ENCODE results near the gene CLEC10A.
A peak's percentile ranks its signal among the peaks of the same experiment; 100 is the strongest.
"Not testable (repeated sequence)": the region's sequence is repeated elsewhere in the genome, so short reads cannot be mapped to it uniquely, and the experiment has no call there.

Gene CLEC10A

GRCh38 chr17:7068268-7068667 lies 11.8 kb downstream of the CLEC10A start:
- DNase-seq: no peak

GRCh38 chr17:7067198-7067597 lies 12.9 kb downstream of the CLEC10A start:
- no peak for DNase-seq

DNA sequence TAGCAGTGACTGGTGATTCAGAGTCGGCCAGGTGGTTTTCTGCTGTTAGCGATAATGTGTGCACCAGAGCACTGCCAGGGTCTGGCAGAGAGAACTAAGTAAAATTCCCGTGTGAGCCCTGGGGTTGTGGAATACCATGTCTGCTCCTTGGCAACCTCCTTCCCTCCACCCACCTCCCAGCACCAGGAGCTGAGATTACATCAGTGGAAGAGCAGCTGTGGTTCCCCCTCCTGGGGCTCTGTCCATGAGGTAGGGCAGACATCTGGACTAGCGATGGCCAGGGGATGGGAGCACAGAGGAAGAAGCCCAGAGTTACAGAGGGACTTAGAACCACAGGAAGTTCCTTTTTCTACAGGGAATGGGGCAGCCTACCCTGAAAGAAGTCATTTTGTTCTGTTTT lies 15.8 kb downstream of the CLEC10A start:
- DNase-seq: no peak

DNA sequence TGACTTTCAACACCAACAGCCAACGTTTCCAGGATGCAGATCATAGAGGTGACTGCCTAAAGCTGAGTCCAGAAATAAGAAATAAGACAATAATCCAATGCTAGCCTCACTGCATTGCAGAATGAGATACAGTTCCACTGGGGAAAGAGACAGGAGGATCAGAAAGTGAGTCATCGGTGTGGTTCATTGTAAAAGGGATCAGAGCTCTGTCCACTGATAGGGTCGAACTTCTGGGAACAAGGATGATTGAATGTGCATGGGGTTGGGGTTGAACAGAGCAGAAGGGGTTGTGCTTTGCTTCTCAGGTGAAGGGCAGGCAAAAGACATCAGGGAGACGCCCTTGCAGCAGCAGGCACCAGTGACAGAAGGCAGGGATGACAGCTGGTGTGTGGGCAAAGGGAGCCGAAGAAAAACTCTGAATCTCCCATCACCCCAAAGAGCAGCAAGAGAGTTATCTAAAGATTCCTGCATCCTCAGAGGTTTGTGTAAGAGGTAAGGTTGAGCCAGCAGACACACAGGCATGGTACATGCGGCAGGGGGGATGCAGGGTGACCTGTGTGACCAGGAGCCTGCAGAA lies 16.4 kb downstream of the CLEC10A start:
- DNase-seq: no peak

GRCh38 chr17:7060165-7060891 lies 19.7 kb downstream of the CLEC10A start:
- no peak for DNase-seq

GRCh38 chr17:7058831-7059447 lies 21.1 kb downstream of the CLEC10A start:
- DNase-seq: no peak

- DNase-seq: no peak
These were observed 23.7 kb downstream of the CLEC10A start for GRCh38 chr17:7056386-7056785.

DNA sequence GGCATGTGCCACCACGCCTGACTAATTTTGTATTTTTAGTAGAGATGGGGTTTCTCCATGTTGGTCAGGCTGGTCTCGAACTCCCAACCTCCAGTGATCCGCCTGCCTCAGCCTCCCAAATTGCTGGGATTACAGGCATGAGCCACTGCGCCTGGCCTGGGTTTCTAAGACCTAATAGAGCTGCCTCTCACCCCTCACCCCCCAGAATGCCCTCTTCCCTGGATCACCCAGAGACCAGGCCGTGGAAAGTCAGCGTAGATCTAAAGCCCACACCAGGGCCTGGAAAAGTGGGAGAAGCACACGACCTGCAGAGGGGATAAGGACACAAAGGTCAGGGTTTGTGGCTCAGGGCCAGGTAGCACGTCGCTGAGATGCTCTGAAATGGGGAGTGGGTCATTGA lies 29.5 kb downstream of the CLEC10A start:
- not testable (repeated sequence) for DNase-seq

DNA sequence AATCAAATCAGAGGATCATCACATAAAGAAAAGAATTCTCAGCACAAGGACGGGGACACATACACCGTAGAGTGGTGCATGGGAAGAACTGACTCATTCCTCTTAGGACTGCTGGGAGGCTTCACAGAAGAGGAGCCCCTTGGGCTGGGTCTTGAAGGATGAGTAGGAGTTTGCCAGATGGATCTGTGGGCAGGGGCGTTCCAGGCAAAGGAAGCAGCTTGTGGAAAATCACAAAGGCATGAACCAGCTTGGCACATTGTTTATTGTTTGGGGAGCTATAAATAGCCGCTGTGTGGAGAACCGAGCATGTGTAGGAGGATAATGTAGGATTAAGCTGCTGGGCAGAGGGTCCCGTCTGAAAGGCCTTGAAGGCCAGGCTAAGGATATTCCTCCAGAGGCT lies 31.1 kb downstream of the CLEC10A start:
- no peak for DNase-seq

DNA sequence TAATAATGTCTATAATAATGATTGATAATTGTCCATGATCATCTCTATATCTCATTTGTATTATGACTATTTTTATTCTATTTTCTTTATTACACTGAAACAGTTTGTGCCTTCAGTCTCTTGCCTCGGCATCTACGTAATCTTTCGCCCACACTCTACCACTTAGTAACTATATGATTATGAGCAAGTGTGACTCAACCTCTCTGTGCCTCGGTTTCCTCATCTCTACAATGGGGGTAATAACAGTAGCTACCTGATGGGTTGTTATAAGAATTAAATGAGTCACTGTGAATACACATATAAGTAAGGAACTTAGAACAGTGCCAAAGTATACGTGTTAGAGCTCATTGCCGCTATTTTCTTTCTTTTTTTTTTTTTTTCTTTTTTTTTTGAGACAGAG lies 32.5 kb downstream of the CLEC10A start:
- DNase-seq: no peak

- not testable (repeated sequence) for DNase-seq
These were observed 33.2 kb downstream of the CLEC10A start for GRCh38 chr17:7046725-7047397.

DNA sequence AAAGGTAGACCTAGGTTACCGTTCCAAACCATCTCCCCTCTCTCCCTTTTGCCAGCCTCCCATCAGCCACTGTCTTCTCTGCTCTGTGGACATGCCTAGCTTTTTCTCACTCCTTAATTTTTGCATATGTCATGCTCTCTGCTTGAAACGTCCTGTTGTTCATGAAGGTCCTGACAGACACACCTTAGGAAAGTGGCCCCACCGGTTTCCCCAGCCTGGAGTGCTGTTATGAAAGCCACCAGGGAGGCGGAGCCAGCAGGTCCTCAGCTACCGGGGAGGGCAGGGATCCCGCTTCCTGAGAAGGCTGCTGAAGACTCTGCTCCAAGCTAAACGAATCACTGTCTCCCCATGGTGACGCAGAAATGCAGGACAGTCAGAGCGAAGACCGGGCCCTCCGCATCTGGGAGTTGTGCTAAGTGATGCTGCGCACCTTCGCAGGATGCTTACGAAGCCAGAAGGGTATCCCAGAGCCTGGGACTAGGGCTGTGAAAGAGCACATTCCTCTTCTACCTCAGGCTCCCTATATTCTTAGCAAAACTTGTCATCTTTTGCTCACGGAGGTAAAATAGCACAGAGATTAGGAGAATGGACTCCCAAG lies 33.8 kb downstream of the CLEC10A start:
- DNase-seq: no peak

DNA sequence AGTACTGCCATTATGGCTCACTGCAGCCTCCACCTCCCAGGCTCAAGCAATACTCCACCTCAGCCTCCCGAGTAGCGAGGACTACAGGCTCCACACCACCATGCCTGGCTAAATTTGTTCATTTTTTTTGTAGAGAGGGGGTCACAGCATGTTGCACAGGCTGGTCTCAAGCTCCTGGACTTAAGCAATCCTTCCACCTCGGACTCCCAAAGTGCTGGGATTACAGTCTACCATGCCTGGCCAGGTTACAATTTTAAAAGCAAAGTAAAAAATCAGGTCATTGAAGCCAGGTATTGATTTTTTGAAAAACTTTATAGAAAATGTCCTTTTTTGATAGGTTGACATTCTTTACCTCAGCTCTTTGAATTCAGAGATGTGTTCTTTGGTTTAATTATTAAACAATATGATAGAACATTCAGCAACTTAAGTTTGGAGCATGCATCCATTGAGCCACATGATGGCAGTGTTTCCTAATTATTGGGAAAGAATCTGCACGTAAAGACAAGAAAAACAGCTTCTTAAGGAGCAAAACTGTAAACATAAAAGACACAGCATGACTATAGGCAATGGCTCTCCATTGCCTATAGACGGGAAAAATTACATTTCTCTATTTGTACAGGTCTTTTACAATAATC lies 34.4 kb downstream of the CLEC10A start:
- peak; percentile 9 for DNase-seq

DNA sequence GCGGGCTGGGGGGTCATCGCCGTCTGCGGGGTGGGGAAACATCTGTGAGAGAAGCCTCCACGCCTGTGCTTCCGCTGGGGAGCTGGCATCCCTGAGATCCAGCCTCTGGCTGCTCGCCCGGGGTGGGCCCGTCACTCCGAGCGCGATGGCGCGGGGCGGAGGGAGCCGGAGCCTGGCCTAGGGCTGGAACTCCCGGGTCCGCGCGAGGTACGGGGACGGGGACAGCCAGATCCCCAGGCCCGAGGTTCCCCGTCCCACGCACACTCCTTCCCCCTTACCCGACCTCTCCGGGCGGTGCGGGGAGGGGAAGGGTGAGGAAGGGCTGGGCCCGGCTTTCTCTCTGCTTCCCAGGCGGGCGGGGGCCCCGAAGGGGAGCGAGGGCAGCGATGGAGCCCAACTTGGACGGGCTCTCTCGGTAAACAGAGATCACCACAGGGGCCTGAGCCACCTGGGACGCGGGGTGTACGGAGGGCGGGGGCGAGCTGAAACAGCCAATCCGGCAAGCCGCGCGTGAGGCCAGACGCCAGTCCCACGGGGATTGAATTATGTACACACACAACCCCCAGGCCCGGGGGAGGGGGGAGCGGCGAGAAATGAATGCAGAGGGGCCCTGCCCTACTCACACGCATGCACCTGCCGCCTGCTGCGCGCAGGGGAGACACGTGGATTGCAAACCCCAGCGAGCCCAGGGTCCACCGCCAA lies 36.4 kb downstream of the CLEC10A start, which contains the start of gene SLC16A11:
TSS of gene SLC16A11 (minus strand) at position 596 of the 702 bp plus-strand sequence. CDS start at position 17, 579 bp downstream.
- DNase-seq: peak; percentile 83

- no peak for DNase-seq
These were observed 36.9 kb downstream of the CLEC10A start for GRCh38 chr17:7043182-7043496.

DNA sequence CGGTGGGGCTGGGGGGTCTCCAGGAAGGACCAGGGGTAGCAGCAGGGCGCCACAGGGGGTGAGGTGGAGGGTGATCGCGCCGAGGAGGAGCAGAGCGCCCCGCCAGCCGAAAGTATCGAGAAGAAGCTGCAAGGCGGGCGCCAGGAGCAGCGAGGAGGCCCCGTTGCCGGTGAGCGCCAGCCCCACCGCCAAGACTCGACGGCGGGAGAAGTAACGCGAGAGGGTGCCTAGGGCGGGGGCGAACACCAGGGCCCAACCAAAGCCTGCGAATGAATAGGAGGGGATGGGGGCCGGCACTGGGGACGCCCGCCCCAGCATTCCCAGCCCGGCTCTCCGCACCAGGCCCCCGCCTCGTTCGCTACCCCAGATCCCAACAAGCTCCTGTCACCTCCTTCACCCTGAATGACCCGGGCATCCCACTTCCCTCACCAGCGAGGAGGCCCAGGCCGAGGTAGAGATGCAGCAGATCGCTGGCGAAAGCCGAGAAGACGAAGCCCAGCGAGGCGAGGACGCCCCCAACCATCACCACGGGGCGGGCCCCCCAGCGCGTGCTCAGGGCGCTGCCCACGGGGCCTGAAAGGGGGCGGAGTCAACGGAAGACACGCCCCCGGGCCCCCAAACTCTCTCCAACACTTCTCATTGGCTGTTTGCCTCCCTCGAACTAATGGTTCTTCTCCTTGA lies 37.4 kb downstream of the CLEC10A start:
- no peak for DNase-seq

GRCh38 chr17:7041607-7042500 lies 38.2 kb downstream of the CLEC10A start:
- DNase-seq: no peak

DNA sequence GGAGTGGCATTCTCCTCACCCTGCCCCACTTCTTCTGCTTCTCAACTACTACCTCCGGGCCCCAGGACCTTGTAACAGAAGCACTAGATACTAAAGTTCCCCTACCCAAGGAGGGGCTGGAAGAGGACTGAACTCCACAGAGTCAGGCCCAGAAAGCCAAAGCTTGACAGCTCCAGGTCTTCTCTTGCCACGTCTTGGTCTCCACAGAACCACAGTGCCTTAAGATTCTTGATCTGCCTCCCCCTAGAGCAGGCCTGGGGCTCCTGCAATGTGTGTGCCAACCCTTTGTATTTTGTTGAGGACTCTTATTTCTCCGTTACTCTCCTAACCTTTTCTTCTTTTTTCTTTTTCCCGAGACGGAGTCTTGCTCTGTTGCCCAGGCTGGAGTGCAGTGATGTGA lies 40.2 kb downstream of the CLEC10A start:
- DNase-seq: no peak

DNA sequence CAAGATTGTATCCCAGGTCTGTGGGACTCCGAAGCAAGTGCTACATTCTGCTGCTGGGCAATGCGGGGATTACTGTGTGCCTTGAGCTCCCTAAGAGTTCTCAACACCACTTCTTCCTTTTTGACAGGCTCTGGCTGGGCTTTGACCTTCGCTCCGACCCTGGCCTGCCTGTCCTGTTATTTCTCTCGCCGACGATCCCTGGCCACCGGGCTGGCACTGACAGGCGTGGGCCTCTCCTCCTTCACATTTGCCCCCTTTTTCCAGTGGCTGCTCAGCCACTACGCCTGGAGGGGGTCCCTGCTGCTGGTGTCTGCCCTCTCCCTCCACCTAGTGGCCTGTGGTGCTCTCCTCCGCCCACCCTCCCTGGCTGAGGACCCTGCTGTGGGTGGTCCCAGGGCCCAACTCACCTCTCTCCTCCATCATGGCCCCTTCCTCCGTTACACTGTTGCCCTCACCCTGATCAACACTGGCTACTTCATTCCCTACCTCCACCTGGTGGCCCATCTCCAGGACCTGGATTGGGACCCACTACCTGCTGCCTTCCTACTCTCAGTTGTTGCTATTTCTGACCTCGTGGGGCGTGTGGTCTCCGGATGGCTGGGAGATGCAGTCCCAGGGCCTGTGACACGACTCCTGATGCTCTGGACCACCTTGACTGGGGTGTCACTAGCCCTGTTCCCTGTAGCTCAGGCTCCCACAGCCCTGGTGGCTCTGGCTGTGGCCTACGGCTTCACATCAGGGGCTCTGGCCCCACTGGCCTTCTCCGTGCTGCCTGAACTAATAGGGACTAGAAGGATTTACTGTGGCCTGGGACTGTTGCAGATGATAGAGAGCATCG lies 41.8 kb downstream of the CLEC10A start:
- no peak for DNase-seq
